ENCODE results near the gene FAM237B.
"Not testable (repeated sequence)": the region's sequence is repeated elsewhere in the genome, so short reads cannot be mapped to it uniquely, and the experiment has no call there.

DNA sequence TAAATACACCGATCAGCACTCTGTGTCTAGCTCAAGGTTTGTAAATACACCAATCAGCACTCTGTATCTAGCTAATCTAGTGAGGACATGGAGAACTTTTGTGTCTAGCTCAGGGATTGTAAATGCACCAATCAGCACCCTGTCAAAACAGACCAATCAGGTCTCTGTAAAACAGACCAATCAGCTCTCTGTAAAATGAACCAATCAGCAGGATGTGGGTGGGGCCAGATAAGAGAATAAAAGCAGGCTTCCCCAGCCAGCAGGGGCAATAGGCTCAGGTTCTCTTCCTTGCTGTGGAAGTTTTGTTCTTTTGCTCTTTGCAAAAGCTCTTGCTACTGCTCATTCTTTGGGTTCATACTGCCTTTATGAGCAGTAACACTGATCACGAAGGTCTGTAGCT is 13.8 kb upstream of the FAM237B start:
- TF ChIP-seq, protein P1, sequence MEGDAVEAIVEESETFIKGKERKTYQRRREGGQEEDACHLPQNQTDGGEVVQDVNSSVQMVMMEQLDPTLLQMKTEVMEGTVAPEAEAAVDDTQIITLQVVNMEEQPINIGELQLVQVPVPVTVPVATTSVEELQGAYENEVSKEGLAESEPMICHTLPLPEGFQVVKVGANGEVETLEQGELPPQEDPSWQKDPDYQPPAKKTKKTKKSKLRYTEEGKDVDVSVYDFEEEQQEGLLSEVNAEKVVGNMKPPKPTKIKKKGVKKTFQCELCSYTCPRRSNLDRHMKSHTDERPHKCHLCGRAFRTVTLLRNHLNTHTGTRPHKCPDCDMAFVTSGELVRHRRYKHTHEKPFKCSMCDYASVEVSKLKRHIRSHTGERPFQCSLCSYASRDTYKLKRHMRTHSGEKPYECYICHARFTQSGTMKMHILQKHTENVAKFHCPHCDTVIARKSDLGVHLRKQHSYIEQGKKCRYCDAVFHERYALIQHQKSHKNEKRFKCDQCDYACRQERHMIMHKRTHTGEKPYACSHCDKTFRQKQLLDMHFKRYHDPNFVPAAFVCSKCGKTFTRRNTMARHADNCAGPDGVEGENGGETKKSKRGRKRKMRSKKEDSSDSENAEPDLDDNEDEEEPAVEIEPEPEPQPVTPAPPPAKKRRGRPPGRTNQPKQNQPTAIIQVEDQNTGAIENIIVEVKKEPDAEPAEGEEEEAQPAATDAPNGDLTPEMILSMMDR (IDR thresholded peaks at IDR 0.05 in 4 of 5, conservative IDR thresholded peaks at IDR 0.05 in 1 of 5): not testable (repeated sequence)
- TF ChIP-seq POLR2A (IDR thresholded peaks at IDR 0.05): not testable (repeated sequence)

Data from gastrocnemius medialis (tissue), 4 donors.